ENCODE measurements around the gene PTGIS. TPM values are rescaled to one million over a fixed set of nuclear protein-coding genes. Genes with fewer than 3 reads are reported as not detected.

PTGIS gene
- total RNA-seq, 2 experiments from 2014 or later, result not detected

DNA sequence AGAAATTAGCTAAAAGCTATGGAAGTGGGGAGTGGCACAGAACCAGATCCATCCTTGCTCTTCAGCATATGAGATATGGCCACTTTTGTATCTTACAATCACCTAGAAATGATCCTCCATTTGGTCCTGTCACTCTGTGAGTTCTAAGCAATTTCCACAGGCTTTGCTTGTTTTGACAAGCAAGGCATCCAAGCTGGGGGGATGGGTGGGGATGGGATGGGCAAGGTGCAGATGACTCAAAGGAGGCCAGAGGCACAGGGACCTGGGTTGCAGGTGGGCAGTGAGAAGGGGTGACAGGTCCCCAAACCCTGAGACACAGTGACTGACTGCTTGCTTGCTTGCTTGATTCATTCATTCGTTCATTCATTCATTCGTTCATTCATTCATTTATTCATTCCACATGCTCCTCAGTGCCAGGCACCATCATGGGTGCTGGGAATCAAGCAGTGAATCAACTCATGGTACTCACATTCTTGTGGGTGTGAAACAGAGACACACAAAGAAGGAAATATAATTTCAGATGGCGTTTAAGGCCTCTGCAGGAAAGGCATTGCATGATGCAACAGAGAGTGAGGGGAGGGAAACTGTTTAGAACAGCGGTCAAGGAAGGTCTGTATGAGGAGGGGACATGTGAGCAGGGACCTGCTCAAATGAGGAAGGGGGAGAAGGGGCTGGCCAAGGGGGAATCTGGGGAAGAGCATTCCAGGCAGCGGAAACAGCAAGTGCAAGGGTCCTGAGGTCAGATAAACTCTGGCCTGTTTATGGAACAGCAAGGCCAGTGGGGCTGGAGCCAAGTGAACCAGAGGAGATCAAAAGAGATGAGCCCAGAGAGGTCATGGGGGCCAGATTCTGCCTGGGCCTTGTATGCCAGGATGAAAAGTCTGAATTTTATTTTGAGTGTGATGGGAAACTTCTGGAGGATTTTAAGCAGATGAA lies 88.9 kb downstream of the PTGIS start:
- no peaks in the 10 kb centered on the region for H3K4me1 ChIP-seq (ENCODE audit: insufficient read depth, low read length, poor library complexity, severe bottlenecking)
- no peak for TF ChIP-seq EZH2phosphoT487 (IDR thresholded peaks at IDR 0.05; ENCODE audit: borderline replicate concordance, low read depth, low read length)
- no peak for TF ChIP-seq CTCF (conservative IDR thresholded peaks at IDR 0.05; ENCODE audit: low read length)
- H3K9me3 ChIP-seq (ENCODE audit: low read length), result no peaks in the 10 kb centered on the region
- H3K27ac ChIP-seq (ENCODE audit: low read depth, low read length, poor library complexity, severe bottlenecking), result no peak overlapping the region
- intact Hi-C loops (cut with micrococcal nuclease; ENCODE audit: unreplicated experiment), result no loop called here
- ChIA-PET CTCF (ENCODE audit: unreplicated experiment) (no interaction called here), POLR2A (no interaction called here)
- H3K36me3 ChIP-seq (ENCODE audit: insufficient read depth, low read length), result no peaks in the 10 kb centered on the region
- no peaks in the 10 kb centered on the region for H3K9me2 ChIP-seq (ENCODE audit: insufficient read depth, low read length)
- no TSS peak for BruUV-seq (replicated peaks)
- no peaks in the 10 kb centered on the region for H4K20me1 ChIP-seq (ENCODE audit: insufficient read depth, low read length)
- H2AFZ ChIP-seq (ENCODE audit: low read length), result no peak overlapping the region
- no peak overlapping the region for H3K4me3 ChIP-seq (ENCODE audit: low read depth, low read length, poor library complexity, severe bottlenecking)
- DNase-seq (ENCODE audit: low spot score), result no peak
- H3K79me2 ChIP-seq (ENCODE audit: insufficient read depth, low read depth, low read length), result no peaks in the 10 kb centered on the region
- H3K4me2 ChIP-seq (ENCODE audit: low read length), result no peak overlapping the region

GRCh38 chr20:49478266-49478665 lies 89.7 kb downstream of the PTGIS start:
- H3K9me2 ChIP-seq (ENCODE audit: insufficient read depth, low read length), result no peaks in the 10 kb centered on the region
- intact Hi-C loops (cut with micrococcal nuclease; ENCODE audit: unreplicated experiment), result no loop called here
- no peaks in the 10 kb centered on the region for H4K20me1 ChIP-seq (ENCODE audit: insufficient read depth, low read length)
- H2AFZ ChIP-seq (ENCODE audit: low read length), result no peak overlapping the region
- TF ChIP-seq EZH2phosphoT487 (IDR thresholded peaks at IDR 0.05; ENCODE audit: borderline replicate concordance, low read depth, low read length) (no peak), CTCF (conservative IDR thresholded peaks at IDR 0.05; ENCODE audit: low read length) (no peak)
- no TSS peak for BruUV-seq (replicated peaks)
- H3K79me2 ChIP-seq (ENCODE audit: insufficient read depth, low read depth, low read length), result no peaks in the 10 kb centered on the region
- ChIA-PET POLR2A (no interaction called here), CTCF (ENCODE audit: unreplicated experiment) (no interaction called here)
- no peak for DNase-seq (ENCODE audit: low spot score)
- H3K36me3 ChIP-seq (ENCODE audit: insufficient read depth, low read length), result no peaks in the 10 kb centered on the region
- H3K4me1 ChIP-seq (ENCODE audit: insufficient read depth, low read length, poor library complexity, severe bottlenecking), result no peaks in the 10 kb centered on the region
- no peak overlapping the region for H3K4me3 ChIP-seq (ENCODE audit: low read depth, low read length, poor library complexity, severe bottlenecking)
- no peak overlapping the region for H3K27ac ChIP-seq (ENCODE audit: low read depth, low read length, poor library complexity, severe bottlenecking)
- no peak overlapping the region for H3K4me2 ChIP-seq (ENCODE audit: low read length)
- no peaks in the 10 kb centered on the region for H3K9me3 ChIP-seq (ENCODE audit: low read length)

- no peak overlapping the region for H3K4me3 ChIP-seq (ENCODE audit: low read depth, low read length, poor library complexity, severe bottlenecking)
- no peaks in the 10 kb centered on the region for H3K36me3 ChIP-seq (ENCODE audit: insufficient read depth, low read length)
- H3K4me1 ChIP-seq (ENCODE audit: insufficient read depth, low read length, poor library complexity, severe bottlenecking), result no peaks in the 10 kb centered on the region
- H2AFZ ChIP-seq (ENCODE audit: low read length), result no peak overlapping the region
- no peaks in the 10 kb centered on the region for H3K79me2 ChIP-seq (ENCODE audit: insufficient read depth, low read depth, low read length)
- H3K9me3 ChIP-seq (ENCODE audit: low read length), result no peaks in the 10 kb centered on the region
- no peaks in the 10 kb centered on the region for H4K20me1 ChIP-seq (ENCODE audit: insufficient read depth, low read length)
- BruUV-seq (replicated peaks), result no TSS peak
- no peaks in the 10 kb centered on the region for H3K9me2 ChIP-seq (ENCODE audit: insufficient read depth, low read length)
- no peak for DNase-seq (ENCODE audit: low spot score)
- no peak overlapping the region for H3K27ac ChIP-seq (ENCODE audit: low read depth, low read length, poor library complexity, severe bottlenecking)
- TF ChIP-seq EZH2phosphoT487 (IDR thresholded peaks at IDR 0.05; ENCODE audit: borderline replicate concordance, low read depth, low read length) (no peak), CTCF (conservative IDR thresholded peaks at IDR 0.05; ENCODE audit: low read length) (no peak)
- no peak overlapping the region for H3K4me2 ChIP-seq (ENCODE audit: low read length)
- intact Hi-C loops (cut with micrococcal nuclease; ENCODE audit: unreplicated experiment), result no loop called here
- POLR2A ChIA-PET, result interaction anchor here (0.6 kb wide), 1 partner anchor 702 kb away, joined by 3 read pairs; no protein-coding TSS in a partner anchor
- CTCF ChIA-PET (ENCODE audit: unreplicated experiment), result no interaction called here
These were observed 90.7 kb downstream of the PTGIS start for GRCh38 chr20:49477200-49477599.
